ENCODE data around the gene CHRNB1.

The CHRNB1 gene

DNA sequence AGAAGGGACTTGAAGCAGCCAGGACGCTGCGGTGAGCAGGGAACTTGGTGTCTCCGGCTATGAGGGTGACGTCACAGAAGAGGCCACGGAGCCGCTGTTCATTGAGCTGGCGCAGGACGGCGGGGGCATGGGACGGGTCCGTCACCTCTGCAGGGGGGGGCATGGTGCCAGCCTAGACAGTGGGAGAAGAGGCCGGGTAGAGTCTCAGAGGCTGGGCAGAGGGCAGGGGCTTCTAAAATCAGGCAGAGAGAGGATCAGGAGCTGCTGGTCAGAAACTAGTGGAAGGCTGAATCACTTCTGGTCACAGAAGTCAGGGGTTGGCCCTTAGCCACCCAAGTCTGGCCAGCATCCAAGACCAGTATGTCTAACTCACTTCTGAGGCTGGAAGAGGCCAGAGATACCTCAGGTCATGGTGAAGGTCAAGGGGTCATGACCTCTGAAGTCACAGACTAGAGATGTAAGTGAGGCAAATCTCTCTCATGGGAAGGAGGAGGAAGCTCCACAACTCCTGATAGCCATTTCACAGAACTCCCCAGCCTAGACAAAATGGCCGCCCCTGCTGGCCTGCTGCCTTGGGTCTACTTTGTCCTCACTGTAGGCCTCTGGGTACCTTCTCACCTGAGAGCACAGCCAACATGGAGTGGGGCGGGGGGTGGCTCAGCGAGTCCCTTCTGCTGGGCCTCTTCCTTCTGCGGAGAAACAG, 21.9 kb downstream of the CHRNB1 start:
- no peak overlapping the region for H2AFZ ChIP-seq (ENCODE audit: low read length)
- H3K18ac ChIP-seq (ENCODE audit: low read length) = peak overlapping the region; percentile 28
- H3K9me3 ChIP-seq (replicated peaks in 1 of 2; ENCODE audit: control insufficient read depth in 2 of 2, insufficient read depth in 1 of 2, low read depth in 1 of 2, low read length in 2 of 2) = no peaks in the 10 kb centered on the region
- H3K36me3 ChIP-seq (replicated peaks in 1 of 2; ENCODE audit: control insufficient read depth in 2 of 2, insufficient read depth in 2 of 2, low read length in 2 of 2) = peaks cover 5 to 31% of the 10 kb centered on the region in 2 donors
- DNase-seq (ENCODE audit: low spot score) = no peak
- H3K23ac ChIP-seq (ENCODE audit: low read depth, low read length, poor library complexity) = peak overlapping the region; percentile 80
- H2BK15ac ChIP-seq (ENCODE audit: low read length) = no peak overlapping the region
- no peak overlapping the region for H2BK120ac ChIP-seq (ENCODE audit: low read depth, low read length)
- no peak overlapping the region for H3K14ac ChIP-seq (ENCODE audit: low read length)
- H3K4me3 ChIP-seq (ENCODE audit: low read length in 2 of 2) = no peak overlapping the region
- H4K91ac ChIP-seq (ENCODE audit: low read depth, low read length, poor library complexity) = no peak overlapping the region
- no peak overlapping the region for H4K8ac ChIP-seq (ENCODE audit: low read depth, low read length)
- no peak overlapping the region for H3K4ac ChIP-seq (ENCODE audit: low read length)
- H2BK12ac ChIP-seq (ENCODE audit: low read length) = no peak overlapping the region
- no peak overlapping the region for H2BK5ac ChIP-seq (ENCODE audit: low read length)
- no peak overlapping the region for H3K27ac ChIP-seq (replicated peaks; ENCODE audit: low read length)
- no peak overlapping the region for H2AK5ac ChIP-seq (ENCODE audit: low read depth, low read length)
- H3K27me3 ChIP-seq (ENCODE audit: control insufficient read depth in 3 of 3, insufficient read depth in 3 of 3, low read depth in 1 of 3, low read length in 3 of 3) = no peaks in the 10 kb centered on the region
- H3K4me1 ChIP-seq (ENCODE audit: control insufficient read depth in 2 of 2, insufficient read depth in 1 of 2, low read depth in 1 of 2, low read length in 2 of 2) = peaks cover 5 to 7% of the 10 kb centered on the region in 2 donors
- H3K79me1 ChIP-seq (ENCODE audit: low read depth, low read length) = peaks cover 8% of the 10 kb centered on the region
- WGBS, 2 donors (ENCODE audit: extremely low coverage in 2 of 2, insufficient read length in 2 of 2, insufficient replicate concordance in 1 of 2) = no CpG with 5 or more reads among the region's 16 CpGs
- no peak overlapping the region for H3K4me2 ChIP-seq (ENCODE audit: insufficient read depth, low read length, poor library complexity, severe bottlenecking)
- no peak overlapping the region for H3K9ac ChIP-seq (ENCODE audit: low read depth, low read length, poor library complexity)

DNA sequence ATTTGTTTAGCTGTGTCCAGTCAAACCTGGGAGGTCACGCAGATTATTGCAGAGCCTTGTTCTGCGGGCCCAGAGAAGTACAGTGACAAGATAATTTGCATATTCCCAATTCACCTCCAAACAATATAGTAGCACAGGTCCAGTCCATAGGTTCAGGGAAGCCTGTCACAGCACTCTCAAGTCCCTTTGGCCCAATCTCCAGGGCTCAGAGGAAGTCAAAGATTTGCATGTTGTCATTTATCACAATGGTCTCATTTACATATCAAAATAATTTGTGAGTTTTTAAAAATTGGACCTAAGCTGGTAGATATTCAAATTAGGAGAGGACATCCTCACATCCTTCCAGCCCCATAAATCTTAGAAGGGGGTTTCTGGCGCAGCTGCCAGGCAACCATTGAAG, 22.6 kb downstream of the CHRNB1 start:
- Histone ChIP-seq H2BK12ac (ENCODE audit: low read length) (no peak overlapping the region), H3K4me3 (ENCODE audit: low read length in 2 of 2) (no peak overlapping the region), H2BK5ac (ENCODE audit: low read length) (no peak overlapping the region), H3K18ac (ENCODE audit: low read length) (no peak overlapping the region), H3K23ac (ENCODE audit: low read depth, low read length, poor library complexity) (no peak overlapping the region), H3K4me2 (ENCODE audit: insufficient read depth, low read length, poor library complexity, severe bottlenecking) (no peak overlapping the region), H2AFZ (ENCODE audit: low read length) (no peak overlapping the region), H2AK5ac (ENCODE audit: low read depth, low read length) (no peak overlapping the region), H3K9me3 (replicated peaks in 1 of 2; ENCODE audit: control insufficient read depth in 2 of 2, insufficient read depth in 1 of 2, low read depth in 1 of 2, low read length in 2 of 2) (no peaks in the 10 kb centered on the region), H3K27me3 (ENCODE audit: control insufficient read depth in 3 of 3, insufficient read depth in 3 of 3, low read depth in 1 of 3, low read length in 3 of 3) (no peaks in the 10 kb centered on the region), H2BK120ac (ENCODE audit: low read depth, low read length) (no peak overlapping the region), H3K36me3 (replicated peaks in 1 of 2; ENCODE audit: control insufficient read depth in 2 of 2, insufficient read depth in 2 of 2, low read length in 2 of 2) (peaks cover 5 to 28% of the 10 kb centered on the region in 2 donors), H3K4ac (ENCODE audit: low read length) (no peak overlapping the region), H4K8ac (ENCODE audit: low read depth, low read length) (no peak overlapping the region), H4K91ac (ENCODE audit: low read depth, low read length, poor library complexity) (no peak overlapping the region), H3K14ac (ENCODE audit: low read length) (no peak overlapping the region), H3K27ac (replicated peaks; ENCODE audit: low read length) (no peak overlapping the region), H3K79me1 (ENCODE audit: low read depth, low read length) (peaks cover 7% of the 10 kb centered on the region), H2BK15ac (ENCODE audit: low read length) (no peak overlapping the region), H3K4me1 (ENCODE audit: control insufficient read depth in 2 of 2, insufficient read depth in 1 of 2, low read depth in 1 of 2, low read length in 2 of 2) (peaks cover 4 to 7% of the 10 kb centered on the region in 2 donors), H3K9ac (ENCODE audit: low read depth, low read length, poor library complexity) (no peak overlapping the region)
- no CpG with 5 or more reads among the region's 3 CpGs for WGBS, 2 donors (ENCODE audit: extremely low coverage in 2 of 2, insufficient read length in 2 of 2, insufficient replicate concordance in 1 of 2)
- no peak for DNase-seq (ENCODE audit: low spot score)

- Histone ChIP-seq H3K27ac (replicated peaks; ENCODE audit: low read length) (no peak overlapping the region), H3K14ac (ENCODE audit: low read length) (no peak overlapping the region), H3K9ac (ENCODE audit: low read depth, low read length, poor library complexity) (no peak overlapping the region), H3K4me1 (ENCODE audit: control insufficient read depth in 2 of 2, insufficient read depth in 1 of 2, low read depth in 1 of 2, low read length in 2 of 2) (peaks cover 4 to 7% of the 10 kb centered on the region in 2 donors), H3K9me3 (replicated peaks in 1 of 2; ENCODE audit: control insufficient read depth in 2 of 2, insufficient read depth in 1 of 2, low read depth in 1 of 2, low read length in 2 of 2) (no peaks in the 10 kb centered on the region), H2BK15ac (ENCODE audit: low read length) (no peak overlapping the region), H3K4ac (ENCODE audit: low read length) (no peak overlapping the region), H3K4me2 (ENCODE audit: insufficient read depth, low read length, poor library complexity, severe bottlenecking) (no peak overlapping the region), H3K79me1 (ENCODE audit: low read depth, low read length) (peaks cover 4% of the 10 kb centered on the region), H2AK5ac (ENCODE audit: low read depth, low read length) (no peak overlapping the region), H4K8ac (ENCODE audit: low read depth, low read length) (no peak overlapping the region), H2AFZ (ENCODE audit: low read length) (no peak overlapping the region), H3K23ac (ENCODE audit: low read depth, low read length, poor library complexity) (no peak overlapping the region), H2BK12ac (ENCODE audit: low read length) (no peak overlapping the region), H3K27me3 (ENCODE audit: control insufficient read depth in 3 of 3, insufficient read depth in 3 of 3, low read depth in 1 of 3, low read length in 3 of 3) (no peaks in the 10 kb centered on the region), H4K91ac (ENCODE audit: low read depth, low read length, poor library complexity) (no peak overlapping the region), H3K4me3 (ENCODE audit: low read length in 2 of 2) (no peak overlapping the region), H3K18ac (ENCODE audit: low read length) (no peak overlapping the region), H2BK120ac (ENCODE audit: low read depth, low read length) (no peak overlapping the region), H2BK5ac (ENCODE audit: low read length) (no peak overlapping the region), H3K36me3 (replicated peaks in 1 of 2; ENCODE audit: control insufficient read depth in 2 of 2, insufficient read depth in 2 of 2, low read length in 2 of 2) (peaks cover 5 to 21% of the 10 kb centered on the region in 2 donors)
- no peak for DNase-seq (ENCODE audit: low spot score)
- no CpG with 5 or more reads among the region's 11 CpGs for WGBS, 2 donors (ENCODE audit: extremely low coverage in 2 of 2, insufficient read length in 2 of 2, insufficient replicate concordance in 1 of 2)
Measured at GRCh38 chr17:7468290-7468689, 23.4 kb downstream of the CHRNB1 start.

DNA sequence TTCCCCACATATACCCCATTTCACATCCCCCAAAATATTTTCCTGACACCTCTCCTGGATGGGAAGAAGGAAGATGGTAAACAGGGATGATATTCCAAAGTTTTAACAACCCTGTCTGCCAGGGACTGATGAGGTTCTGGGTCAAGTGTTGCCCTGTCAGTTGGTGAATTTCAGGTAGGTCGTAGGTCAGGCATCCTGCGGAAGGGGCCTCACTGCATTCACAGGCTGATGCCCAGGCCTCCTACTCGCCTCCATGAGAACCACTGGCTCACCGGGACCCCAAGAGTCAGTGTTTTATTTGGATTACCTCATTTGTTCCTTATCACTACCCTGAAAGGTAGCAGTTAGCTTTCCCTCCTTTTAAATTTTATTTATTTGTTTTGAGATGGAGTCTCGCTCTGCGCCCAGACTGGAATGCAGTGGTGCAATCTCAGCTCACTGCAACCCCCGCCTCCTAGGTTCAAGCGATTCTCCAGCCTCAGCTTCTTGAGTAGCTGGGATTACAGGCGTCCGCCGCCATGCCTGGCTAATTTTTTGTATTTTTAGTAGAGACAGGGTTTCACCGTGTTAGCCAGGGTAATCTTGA, 24.0 kb downstream of the CHRNB1 start:
- Histone ChIP-seq H2BK15ac (ENCODE audit: low read length) (no peak overlapping the region), H2BK5ac (ENCODE audit: low read length) (no peak overlapping the region), H2BK12ac (ENCODE audit: low read length) (no peak overlapping the region), H3K4ac (ENCODE audit: low read length) (no peak overlapping the region), H3K4me1 (ENCODE audit: control insufficient read depth in 2 of 2, insufficient read depth in 1 of 2, low read depth in 1 of 2, low read length in 2 of 2) (peaks cover 4 to 7% of the 10 kb centered on the region in 2 donors), H3K27me3 (ENCODE audit: control insufficient read depth in 3 of 3, insufficient read depth in 3 of 3, low read depth in 1 of 3, low read length in 3 of 3) (no peaks in the 10 kb centered on the region), H3K14ac (ENCODE audit: low read length) (no peak overlapping the region), H3K36me3 (replicated peaks in 1 of 2; ENCODE audit: control insufficient read depth in 2 of 2, insufficient read depth in 2 of 2, low read length in 2 of 2) (peaks cover 3 to 15% of the 10 kb centered on the region in 2 donors), H3K9ac (ENCODE audit: low read depth, low read length, poor library complexity) (no peak overlapping the region), H3K4me2 (ENCODE audit: insufficient read depth, low read length, poor library complexity, severe bottlenecking) (no peak overlapping the region), H3K18ac (ENCODE audit: low read length) (no peak overlapping the region), H2AK5ac (ENCODE audit: low read depth, low read length) (no peak overlapping the region), H3K79me1 (ENCODE audit: low read depth, low read length) (peaks cover 4% of the 10 kb centered on the region), H4K8ac (ENCODE audit: low read depth, low read length) (no peak overlapping the region), H2AFZ (ENCODE audit: low read length) (no peak overlapping the region), H3K4me3 (ENCODE audit: low read length in 2 of 2) (no peak overlapping the region), H3K9me3 (replicated peaks in 1 of 2; ENCODE audit: control insufficient read depth in 2 of 2, insufficient read depth in 1 of 2, low read depth in 1 of 2, low read length in 2 of 2) (no peaks in the 10 kb centered on the region), H2BK120ac (ENCODE audit: low read depth, low read length) (no peak overlapping the region), H3K23ac (ENCODE audit: low read depth, low read length, poor library complexity) (no peak overlapping the region), H3K27ac (replicated peaks; ENCODE audit: low read length) (no peak overlapping the region), H4K91ac (ENCODE audit: low read depth, low read length, poor library complexity) (no peak overlapping the region)
- no peak for DNase-seq (ENCODE audit: low spot score)
- WGBS, 2 donors (ENCODE audit: extremely low coverage in 2 of 2, insufficient read length in 2 of 2, insufficient replicate concordance in 1 of 2) = no CpG with 5 or more reads among the region's 12 CpGs
